HG02571 (cell line): Measurements from ENCODE around the gene KATNBL1.
"Not testable (repeated sequence)": the region's sequence is repeated elsewhere in the genome, so short reads cannot be mapped to it uniquely, and the experiment has no call there.

Source experiments
- ATAC-seq: cut with Tn5 transposase; IDR thresholded peaks from one replicate; pipeline ENCODE4 v1.9.1; 2021; ENCODE audit warnings: mild to moderate bottlenecking, moderate library complexity; ENCODE audit not compliant: unreplicated experiment

KATNBL1 gene

DNA sequence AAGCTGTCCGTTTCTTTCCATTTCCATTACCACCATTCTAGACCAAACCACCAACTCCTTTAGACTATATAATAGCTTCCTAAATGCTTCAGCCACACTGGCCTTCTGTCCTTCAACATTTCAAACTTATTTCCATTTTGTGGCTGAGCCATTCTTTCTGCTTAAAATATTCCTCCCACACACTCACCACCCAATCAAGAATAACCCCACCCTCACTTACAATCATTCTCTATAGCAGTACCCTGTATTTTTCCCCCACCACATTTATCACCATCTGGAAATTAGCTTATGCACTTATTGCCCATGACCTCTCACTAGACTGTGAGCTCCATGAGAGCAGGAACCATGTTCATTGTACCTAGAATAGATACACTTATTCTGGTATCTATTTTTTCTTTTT lies 6.6 kb downstream of the KATNBL1 start:
- no peak for ATAC-seq

DNA sequence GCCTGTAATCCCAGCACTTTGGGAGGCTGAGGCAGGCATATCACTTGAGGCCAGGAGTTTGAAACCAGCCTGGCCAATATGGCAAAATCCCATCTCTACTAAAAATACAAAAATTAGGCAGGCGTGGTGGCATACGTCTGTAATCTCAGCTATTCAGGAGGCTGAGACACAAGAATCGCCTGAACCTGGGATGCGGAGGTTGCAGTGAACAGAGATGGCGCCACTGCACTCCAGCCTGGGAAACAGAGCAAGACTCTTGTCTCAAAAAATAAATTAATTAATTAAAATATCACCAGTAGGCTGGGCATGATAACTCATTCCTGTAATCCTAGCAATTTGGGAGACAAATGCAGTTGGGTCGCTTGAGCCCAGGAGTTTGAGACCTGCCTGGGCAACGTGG lies 16.6 kb downstream of the KATNBL1 start:
- ATAC-seq: not testable (repeated sequence)

DNA sequence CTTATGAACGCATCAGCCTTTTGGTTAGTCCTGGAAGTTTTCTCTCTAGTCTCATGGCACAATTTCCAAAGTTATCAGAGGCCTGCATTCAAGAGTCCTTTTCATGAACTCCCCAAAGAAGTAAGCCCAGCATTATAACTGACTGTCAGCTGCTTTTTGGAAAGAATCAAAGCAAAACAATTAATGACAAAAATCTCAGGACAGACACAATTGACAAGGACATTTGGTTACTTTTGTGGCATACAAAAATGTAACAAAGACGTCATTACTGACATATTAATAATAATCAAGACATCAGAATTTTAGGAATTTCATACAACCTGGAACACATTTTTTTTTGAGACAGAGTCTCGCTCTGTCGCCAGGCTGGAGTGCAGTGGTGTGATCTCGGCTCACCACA lies 21.2 kb downstream of the KATNBL1 start:
- ATAC-seq: no peak

DNA sequence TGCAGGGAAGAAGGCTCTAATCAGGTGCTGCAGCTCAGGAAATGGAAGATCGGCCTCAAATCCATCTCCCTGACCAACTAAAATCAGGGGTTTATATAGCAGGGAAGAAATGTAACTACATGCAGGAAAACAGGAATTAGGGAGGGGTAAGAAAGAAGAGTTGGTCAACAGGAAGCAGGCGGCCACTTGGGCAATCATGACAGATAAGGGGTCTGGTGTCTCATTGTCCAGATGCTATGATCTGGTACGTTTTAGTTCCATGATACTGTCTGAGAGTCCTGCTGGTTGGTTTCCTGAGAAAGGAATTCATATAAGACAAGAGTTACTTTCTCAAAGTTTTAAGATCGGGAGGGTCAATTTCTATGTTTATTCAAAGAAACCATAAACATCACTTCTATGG lies 24.2 kb downstream of the KATNBL1 start:
- no peak for ATAC-seq

DNA sequence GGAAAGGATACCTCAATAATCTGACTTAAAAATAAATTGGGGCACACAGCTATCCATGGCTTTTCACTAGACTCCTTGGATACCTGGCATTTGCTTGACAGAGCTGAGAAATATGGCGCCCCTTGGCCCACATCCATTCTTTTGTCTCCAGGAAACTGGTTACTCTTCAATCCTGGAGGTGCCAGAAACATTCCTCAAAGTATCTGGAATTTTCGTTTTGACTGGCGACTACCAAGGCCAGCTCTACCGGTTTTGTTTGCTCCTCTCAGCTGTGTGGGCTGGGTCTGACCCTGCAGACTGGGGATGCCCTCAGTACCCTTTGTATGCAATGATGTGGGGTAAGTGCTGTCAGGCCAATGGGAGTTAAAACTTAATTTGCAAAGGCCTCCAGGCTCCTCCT lies 27.0 kb downstream of the KATNBL1 start:
- no peak for ATAC-seq

DNA sequence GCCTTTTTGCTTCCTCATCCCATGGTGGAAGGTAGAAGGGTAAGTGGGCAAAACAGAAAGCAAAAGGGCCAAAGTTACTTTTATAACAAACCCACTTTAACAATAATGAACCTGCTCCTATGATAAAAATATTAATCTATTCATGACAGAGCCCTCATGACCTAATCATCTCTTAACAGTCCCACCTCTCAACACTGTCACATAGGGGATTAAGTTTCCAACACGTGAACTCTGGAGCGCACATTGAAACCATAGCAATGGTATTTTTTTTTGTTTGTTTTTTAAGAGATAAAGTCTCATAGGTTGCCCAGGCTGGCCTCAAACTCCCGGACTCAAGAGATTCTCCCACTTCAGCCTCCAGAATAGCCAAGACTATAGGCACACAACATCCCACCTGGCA lies 30.7 kb downstream of the KATNBL1 start:
- no peak for ATAC-seq

DNA sequence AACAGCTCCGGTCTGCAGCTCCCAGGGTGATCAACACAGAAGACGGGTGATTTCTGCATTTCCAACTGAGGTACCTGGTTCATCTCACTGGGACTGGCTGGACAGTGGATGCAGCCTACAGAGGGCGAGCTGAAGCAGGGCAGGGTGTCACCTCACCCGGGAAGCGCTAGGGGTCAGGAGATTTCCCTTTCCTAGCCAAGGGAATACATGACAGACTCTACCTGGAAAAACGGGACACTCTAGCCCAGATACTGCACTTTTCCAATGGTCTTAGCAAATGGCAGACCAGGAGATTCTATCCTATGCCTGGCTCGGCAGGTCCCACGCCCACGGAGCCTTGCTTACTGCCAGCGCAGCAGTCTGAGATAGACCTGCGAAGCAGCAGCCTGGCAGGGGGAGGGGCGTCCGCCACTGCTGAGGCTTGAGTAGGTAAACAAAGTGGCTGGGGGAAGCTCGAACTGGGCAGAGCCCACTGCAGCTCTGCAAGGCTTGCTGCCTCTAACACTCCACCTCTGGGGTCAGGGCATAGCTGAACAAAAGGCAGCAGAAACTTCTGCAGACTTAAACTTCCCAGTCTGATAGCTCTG lies 43.8 kb downstream of the KATNBL1 start:
- ATAC-seq: not testable (repeated sequence)

DNA sequence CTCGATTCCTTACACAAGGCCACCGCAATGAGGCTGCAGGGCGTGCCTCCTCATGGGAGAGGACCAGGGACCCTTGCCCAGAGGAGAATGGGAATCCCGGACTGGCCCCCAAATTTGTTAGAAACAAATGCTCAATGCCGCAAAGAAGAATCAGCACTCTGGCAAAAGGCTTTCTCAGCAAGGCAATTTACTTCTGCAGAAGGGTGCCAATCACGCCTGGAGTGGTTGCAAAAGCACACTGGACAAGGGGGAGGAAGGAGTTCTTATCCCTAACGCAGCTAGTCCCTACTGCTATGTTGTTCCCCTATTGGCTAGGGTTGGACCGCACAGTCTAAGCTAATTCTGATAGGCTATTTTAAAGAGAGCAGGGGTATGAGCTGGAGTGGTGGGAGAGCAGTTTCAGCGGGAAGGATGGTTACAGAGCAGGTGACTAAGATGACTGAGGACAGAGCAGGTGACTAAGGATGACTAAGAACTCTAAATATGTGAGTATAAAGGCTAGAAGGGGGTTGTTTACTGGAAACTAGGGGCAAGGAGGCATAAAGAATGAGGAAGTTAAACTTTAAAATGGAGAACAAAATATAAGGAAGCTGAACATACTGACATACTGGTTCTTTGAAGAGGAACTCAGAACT lies 48.5 kb downstream of the KATNBL1 start:
- no peak for ATAC-seq

DNA sequence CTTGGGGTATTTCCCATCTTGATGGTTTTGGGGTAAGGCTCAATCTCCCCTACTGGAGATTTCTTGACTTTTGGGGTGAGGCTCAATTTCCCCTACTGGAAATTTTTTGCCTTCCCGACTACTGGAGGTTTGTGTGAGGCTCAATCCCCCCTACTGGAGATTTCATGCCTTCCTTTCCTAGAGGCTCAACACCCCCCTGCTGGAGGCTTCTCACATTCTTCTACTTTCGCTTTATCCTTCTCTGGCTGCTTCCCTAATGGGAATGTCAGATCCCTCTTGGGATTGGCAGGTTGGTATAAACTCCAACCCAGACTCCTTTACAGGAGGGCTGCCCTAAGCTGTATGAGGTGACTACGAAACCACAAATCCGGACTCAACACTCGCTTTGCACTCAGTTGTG lies 49.2 kb downstream of the KATNBL1 start:
- ATAC-seq: no peak

DNA sequence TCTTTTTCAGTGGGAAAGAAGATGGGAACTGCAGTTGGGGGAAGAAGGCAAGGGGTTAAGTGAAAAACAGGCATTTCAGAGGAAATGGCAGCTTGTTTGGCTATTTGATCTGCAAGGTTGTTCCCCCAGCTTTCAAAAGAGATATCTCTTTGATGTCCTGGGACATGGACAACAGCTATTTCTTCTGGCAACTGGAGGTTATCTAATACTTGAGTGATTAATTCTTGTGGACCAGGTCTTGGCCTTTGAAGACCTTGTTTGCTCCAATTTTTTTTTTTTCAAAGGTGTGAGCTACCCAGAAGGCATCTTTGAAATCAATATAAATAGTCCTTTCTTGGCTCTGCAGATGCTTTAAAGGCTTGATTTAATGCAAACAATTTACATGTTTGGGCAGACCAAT lies 51.5 kb downstream of the KATNBL1 start:
- no peak for ATAC-seq

DNA sequence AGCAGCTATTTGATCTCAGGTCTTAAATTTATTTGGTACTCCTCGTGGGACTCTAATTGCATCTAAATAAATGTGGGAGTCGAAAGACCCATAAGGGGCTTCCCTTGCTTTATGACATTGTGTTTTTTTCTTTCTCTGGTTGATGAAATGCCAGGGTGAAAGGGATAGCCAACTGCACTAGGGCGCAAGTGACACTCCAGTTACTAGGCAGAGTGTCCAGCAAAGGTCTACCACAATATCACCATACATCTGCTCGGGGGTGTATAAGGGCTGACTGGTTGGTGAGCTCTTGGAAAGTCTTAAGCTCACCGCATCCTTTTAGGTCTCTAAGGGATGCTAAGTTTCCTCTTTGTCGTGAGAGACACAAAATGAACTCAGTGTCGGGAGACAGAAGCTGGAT lies 54.0 kb downstream of the KATNBL1 start:
- no peak for ATAC-seq

DNA sequence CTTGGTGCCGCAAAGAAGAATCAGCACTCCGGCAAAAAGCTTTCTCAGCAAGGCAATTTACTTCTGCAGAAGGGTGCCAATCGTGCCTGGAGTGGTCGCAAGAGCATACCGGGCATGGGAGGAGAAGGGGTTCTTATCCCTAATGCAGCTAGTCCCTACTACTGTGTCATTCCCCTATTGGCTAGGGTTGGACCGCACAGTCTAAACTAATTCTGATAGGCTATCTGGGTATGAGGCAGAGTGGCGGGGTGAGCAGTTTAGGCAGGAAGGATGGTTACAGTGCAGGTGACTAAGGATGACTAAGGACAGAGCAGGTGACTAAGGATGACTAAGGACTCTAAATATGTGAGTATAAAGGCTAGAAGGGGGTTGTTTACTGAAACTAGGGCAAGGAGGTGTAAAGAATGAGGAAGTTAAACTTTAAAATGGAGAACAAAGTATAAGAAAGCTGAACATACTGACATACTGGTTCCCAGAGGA lies 55.1 kb downstream of the KATNBL1 start:
- no peak for ATAC-seq

DNA sequence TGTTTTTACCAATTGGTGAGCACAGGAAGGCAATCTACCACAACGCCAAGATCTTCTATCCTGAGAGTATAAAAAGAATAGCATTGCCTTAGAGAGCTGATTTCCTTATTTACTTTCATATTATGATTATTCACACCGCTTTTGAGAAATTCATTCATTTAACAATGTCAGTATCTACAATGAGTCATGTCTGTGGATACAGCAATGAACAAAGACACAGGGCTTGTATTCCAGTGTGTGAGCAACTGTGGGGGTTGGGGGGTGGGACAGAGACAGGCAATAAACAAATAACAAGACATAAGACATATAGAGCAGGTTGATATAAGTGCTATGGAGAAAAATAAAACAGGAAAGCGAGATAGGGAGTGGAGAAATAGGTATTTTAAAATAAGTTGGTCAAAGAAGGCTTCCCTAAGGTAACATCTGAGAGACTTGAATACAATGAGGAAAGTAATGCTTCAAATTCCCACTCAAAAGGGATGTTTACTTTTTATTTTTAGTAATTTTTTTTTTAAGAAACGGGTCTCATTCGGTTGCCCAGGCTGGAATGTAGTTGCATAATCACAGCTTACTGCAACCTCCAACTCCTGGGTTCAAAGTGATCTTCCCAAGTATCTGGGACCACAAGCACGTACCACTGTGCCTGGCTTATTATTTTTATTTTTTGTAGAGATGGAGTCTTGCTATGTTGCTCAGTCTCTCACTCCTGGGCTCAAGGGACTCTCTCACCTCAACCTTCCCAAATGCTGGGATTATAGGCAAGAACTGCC lies 62.3 kb downstream of the KATNBL1 start:
- no peak for ATAC-seq

DNA sequence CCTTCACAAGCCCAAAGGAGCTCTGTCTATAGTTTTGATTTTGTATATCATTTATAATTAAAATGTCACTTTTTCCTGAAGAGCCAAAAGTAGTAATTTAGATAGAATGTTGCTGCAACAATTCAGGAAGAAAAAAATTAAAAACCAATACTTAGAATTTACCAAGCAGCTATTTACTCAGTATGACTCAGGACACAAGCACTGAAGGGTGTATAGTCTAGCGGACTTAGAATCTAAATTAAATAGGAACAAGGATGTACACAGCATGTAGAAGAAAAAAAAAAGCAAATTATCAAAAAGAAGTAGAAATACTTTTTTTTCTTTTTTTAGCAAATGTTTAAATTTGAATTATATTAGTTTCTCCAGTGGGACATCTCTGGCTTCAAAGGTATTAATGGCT lies 76.4 kb downstream of the KATNBL1 start:
- ATAC-seq: no peak

DNA sequence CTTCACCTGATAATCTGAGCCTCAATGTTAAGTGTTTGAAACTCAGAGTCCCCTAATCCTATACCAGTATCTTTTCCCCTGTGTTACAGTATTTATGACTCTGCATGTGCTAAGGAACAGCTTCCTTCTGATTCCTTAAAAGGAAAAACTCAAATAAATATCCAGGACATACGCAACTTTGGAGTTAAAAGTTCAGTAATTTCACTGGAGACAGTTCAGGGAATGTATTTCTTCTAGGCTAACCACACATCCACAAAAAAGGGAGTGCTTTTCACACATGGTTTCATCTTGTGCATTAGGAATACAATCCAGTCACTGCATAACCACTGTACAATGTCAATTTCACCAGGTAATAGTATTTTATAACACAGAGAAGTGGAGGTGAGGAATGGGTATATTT lies 77.0 kb downstream of the KATNBL1 start:
- no peak for ATAC-seq

DNA sequence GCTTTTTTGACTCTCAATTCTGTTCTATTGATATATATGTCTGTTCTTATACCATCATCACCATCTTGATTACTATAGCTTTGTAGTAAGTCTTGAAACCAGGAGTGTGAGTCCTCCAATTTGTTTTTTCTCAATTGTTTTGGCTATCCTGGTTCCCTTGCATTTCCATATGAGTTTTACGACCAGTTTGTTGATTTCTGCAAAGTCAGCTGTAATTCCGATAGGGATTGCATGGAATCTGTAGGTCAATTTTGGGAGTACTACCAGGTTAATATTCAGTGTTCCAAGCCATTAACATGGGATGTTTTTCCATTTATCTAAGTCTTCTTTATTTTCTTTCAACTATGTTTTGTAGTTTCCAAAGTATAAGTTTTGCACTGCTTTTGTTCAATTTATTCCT lies 81.0 kb downstream of the KATNBL1 start:
- no peak for ATAC-seq

DNA sequence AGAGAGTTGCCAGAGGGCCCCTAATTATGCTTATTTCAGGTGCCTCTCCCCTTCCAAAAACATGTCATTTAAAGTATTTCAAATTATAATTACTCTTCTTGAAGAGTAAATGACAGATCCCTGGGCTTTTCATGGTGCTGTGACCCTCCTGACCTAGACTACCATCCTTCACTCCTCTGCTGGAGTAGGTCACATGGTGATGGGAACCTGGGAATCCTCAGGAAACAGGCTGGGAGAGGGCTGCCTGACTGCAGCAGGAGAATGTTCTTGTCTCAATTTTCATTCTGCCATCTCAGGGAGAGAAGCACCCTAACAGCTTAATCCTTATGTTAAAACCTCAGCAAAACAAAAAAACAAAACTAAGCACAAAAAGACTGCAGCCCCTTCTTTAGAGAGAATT lies 83.4 kb downstream of the KATNBL1 start:
- ATAC-seq: no peak

DNA sequence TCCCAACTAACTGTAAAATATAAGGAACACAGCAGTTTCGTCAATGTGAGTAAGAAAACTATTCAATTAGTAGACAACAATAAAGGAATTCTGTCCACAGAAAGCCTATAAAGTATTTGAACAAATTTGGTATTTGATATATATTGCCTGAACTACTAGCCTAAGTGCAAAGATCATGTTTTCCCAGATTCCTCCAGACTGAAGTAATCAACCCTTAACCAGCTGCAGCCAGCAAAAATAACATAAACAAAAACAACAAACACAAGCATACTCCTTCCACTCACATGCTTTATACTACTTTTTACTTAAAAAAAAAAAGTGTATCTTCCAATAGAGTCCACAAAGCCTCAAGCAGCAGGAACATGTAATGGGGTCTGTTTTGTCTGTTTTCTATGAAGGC lies 84.0 kb downstream of the KATNBL1 start:
- no peak for ATAC-seq

DNA sequence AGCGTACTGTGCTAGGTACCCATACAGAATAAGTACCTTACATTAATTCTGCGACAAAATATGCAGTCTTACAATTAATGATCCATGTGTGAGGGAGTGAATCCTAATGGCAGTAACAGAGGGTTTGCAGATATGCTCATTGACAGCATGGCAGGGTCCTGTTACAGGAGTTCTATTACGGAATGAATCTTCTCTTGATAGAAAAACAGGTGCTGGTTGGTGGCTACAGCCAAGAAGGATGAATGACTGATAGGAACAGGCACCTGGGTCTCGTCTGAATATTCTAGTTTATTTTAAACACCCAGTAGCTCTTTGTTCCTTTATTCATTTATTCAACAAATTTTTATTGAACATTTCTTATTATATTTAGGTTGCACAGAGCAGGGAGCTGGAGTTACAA lies 85.2 kb downstream of the KATNBL1 start:
- ATAC-seq: no peak

DNA sequence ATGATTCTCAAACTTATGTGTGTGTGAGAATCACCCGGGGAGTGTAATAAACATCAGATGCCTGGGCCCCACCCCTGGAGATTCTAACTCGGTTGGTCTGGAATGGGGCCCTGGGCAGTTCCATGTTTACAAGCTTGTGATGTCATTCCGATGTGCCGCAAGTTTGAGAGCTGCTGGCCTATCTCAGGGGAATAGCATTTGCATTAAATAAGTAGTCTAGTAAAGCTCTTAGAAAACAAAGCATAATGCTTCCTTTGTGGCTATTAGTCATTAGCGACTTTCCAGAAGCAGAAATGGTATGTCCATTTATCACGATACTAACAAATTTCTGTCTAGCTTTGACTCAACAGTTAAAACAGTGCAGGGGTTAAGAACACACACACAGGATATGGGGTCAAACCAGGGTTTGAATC lies 87.1 kb downstream of the KATNBL1 start:
- no peak for ATAC-seq

DNA sequence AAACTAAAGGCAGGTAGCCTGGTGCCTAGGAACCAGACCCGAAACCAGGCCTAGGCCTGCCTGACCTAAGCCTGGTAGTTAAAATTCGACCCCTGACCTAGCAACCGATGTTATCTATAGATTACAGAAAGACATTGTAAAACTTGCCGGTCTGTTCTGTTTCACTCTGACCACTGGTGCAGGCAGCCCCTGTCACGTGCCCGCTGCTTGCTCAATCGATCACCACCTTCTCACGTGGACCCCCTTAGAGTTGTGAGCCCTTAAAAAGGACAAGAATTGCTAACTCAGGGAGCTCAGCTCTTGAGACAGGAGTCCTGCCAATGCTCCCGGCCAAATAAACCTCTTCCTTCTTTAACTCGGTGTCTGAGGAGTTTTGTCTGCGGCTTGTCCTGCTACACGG lies 88.1 kb downstream of the KATNBL1 start:
- ATAC-seq: not testable (repeated sequence)

DNA sequence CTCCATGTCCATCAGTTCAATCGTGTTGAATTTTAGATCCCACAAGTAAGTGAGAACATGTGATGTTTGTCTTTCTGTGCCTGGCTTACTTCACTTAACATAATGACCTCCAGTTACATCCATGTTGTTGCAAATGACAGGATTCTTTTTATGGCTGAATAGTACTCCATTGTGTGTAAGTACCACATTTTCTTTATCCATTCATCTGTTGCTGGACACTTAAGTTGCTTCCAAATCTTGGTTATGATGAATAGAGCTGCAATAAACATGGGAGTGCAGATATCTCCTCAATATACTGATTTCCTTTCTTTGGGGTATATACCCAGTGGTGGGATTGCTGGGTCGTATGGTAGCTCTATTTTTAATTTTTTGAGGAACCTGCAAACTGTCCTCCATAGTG lies 89.5 kb downstream of the KATNBL1 start:
- ATAC-seq: not testable (repeated sequence)
